Stomach (tissue), 9 donors: ENCODE data around the gene MED25. TPM values are rescaled to one million over a fixed set of nuclear protein-coding genes. Genes with fewer than 3 reads are reported as not detected.

Source experiments
- DNase-seq, 2 donors: peaks; one replicate each; pipeline versions ENCODE4 v3.0.0 to v3.0.0-alpha.2; 2013 to 2019
- H3K27ac ChIP-seq, 5 donors: fragments of 200-600 bp in 4 of 5; sonication (generic) in 4 of 5; one replicate each; pipeline ENCODE4 v1.5.1; 2013 to 2019; ENCODE audit warnings: mild to moderate bottlenecking in 1 of 5, moderate library complexity in 1 of 5
- H3K27me3 ChIP-seq, 3 donors: fragments of 200-600 bp; sonication (generic); one replicate each; pipeline ENCODE4 v1.5.1; 2017 to 2019; ENCODE audit warnings: mixed run types in 1 of 3
- H3K36me3 ChIP-seq, 4 donors: fragments of 200-600 bp; sonication (generic); 1 replicate in 3 of 4; 2 replicates in 1 of 4; pipeline ENCODE4 v1.5.1; 2016 to 2019
- H3K4me1 ChIP-seq, 4 donors: fragments of 200-600 bp; sonication (generic); one replicate each; pipeline ENCODE4 v1.5.1; 2016 to 2019
- H3K4me3 ChIP-seq, 4 donors: fragments of 200-600 bp; sonication (generic) in 3 of 4; one replicate each; pipeline ENCODE4 v1.5.1; 2016 to 2019; ENCODE audit warnings: mild to moderate bottlenecking in 1 of 4
- H3K9me3 ChIP-seq, 4 donors: fragments of 200-600 bp; sonication (generic); one replicate each; pipeline ENCODE4 v1.5.1; 2016 to 2019
- EP300 ChIP-seq: sonication (generic); formaldehyde crosslinking; IDR thresholded peaks from one replicate; pipeline ENCODE4 v1.6.1; 2017; ENCODE audit warnings: antibody characterized with exemption
- POLR2A ChIP-seq, 4 donors: fragments of 450-650 bp; IDR thresholded peaks; one replicate each; pipeline ENCODE4 v1.6.1; 2016; ENCODE audit warnings: antibody characterized with exemption in 4 of 4, control low read depth in 2 of 4, mild to moderate bottlenecking in 1 of 4, moderate library complexity in 1 of 4
- POLR2AphosphoS5 ChIP-seq, 3 donors: sonication (generic); formaldehyde crosslinking; IDR thresholded peaks; one replicate each; pipeline ENCODE4 v1.6.1; 2016; ENCODE audit warnings: antibody characterized with exemption in 3 of 3
- WGBS, 5 donors: extraction: QIAGEN DNeasy Blood & Tissue Kit in 3 of 5; methylation state at CpG; one replicate each; pipeline versions ENCODE4 v1.1.5 to v1.1.7; 2013 to 2018; 5-methylcytosine and 5-hydroxymethylcytosine counted together
- intact Hi-C: fragments of 100-400 bp; cut with DNase I; formaldehyde crosslinking; loops from one replicate; pipeline ENCODE4 v1.15.1; 2023; ENCODE audit warnings: low total_unique reads
- polyA plus RNA-seq, 3 donors: library from polyadenylated mRNA; stranded (reverse); fragments of 200-250 nt; gene quantifications; one replicate each; pipeline ENCODE4 v1.2.3, GENCODE V29; 2013
- total RNA-seq, 5 donors: library from RNA; depleted of rRNA; stranded (reverse); fragments of >200 nt; gene quantifications; one replicate each; pipeline versions ENCODE4 v1.1.0 to v1.2.3, GENCODE V29; 2014 to 2016
- TF ChIP-seq, protein P1 (sequence below), 7 experiments: fragments of 450-650 bp in 4 of 7; fragments of 200-600 bp in 3 of 7; sonication (generic) in 3 of 7; IDR thresholded peaks; one replicate each; pipeline ENCODE4 v1.5.1; 2016 to 2019; ENCODE audit warnings: antibody characterized with exemption in 7 of 7, control low read depth in 2 of 7, mild to moderate bottlenecking in 1 of 7
- donor health status: healthy with polysubstance abuse.
- donor health status: Bipolar disorder and iron deficiency.
- donor health status: healthy.

The MED25 gene
- total and polyA plus RNA-seq, 8 donors, result 18.0 to 387 (median 57.6) TPM

- Histone ChIP-seq H3K27me3 (no peaks in the 10 kb centered on the region), H3K27ac (peak overlapping the region in 1 of 5 donors; percentile 60), H3K9me3 (no peaks in the 10 kb centered on the region), H3K36me3 (peaks cover 34 to 69% (median 67%) of the 10 kb centered on the region in 4 donors), H3K4me3 (no peak overlapping the region), H3K4me1 (peaks cover 12 to 58% (median 38%) of the 10 kb centered on the region in 4 donors)
- DNase-seq, result peak in 1 of 2 donors; percentile 23
- intact Hi-C loops, result no loop called here
- 75 to 82% (median 77%) methylated on average over 17 to 20 of the region's 20 CpGs for WGBS, 5 donors
- TF ChIP-seq POLR2A (IDR thresholded peaks at IDR 0.05), result no peak
- no peak for TF ChIP-seq POLR2AphosphoS5 (IDR thresholded peaks at IDR 0.05)
- TF ChIP-seq EP300, result no peak
- TF ChIP-seq, protein P1, sequence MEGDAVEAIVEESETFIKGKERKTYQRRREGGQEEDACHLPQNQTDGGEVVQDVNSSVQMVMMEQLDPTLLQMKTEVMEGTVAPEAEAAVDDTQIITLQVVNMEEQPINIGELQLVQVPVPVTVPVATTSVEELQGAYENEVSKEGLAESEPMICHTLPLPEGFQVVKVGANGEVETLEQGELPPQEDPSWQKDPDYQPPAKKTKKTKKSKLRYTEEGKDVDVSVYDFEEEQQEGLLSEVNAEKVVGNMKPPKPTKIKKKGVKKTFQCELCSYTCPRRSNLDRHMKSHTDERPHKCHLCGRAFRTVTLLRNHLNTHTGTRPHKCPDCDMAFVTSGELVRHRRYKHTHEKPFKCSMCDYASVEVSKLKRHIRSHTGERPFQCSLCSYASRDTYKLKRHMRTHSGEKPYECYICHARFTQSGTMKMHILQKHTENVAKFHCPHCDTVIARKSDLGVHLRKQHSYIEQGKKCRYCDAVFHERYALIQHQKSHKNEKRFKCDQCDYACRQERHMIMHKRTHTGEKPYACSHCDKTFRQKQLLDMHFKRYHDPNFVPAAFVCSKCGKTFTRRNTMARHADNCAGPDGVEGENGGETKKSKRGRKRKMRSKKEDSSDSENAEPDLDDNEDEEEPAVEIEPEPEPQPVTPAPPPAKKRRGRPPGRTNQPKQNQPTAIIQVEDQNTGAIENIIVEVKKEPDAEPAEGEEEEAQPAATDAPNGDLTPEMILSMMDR (IDR thresholded peaks at IDR 0.05), result no peak
Measured at GRCh38 chr19:49805822-49806619, 12.1 kb upstream of the MED25 start.

DNA sequence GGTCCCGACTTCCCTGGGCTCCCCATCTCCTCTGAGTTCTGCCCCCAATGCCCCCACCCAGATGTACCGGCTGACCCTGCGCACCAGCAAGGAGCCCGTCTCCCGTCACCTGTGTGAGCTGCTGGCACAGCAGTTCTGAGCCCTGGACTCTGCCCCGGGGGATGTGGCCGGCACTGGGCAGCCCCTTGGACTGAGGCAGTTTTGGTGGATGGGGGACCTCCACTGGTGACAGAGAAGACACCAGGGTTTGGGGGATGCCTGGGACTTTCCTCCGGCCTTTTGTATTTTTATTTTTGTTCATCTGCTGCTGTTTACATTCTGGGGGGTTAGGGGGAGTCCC is 11.5 kb upstream of the MED25 start:
- no peak for DNase-seq
- intact Hi-C loops, result no loop called here

GRCh38 chr19:49807058-49807903 is 10.8 kb upstream of the MED25 start:
- peak in 1 of 2 donors; percentile 28 for DNase-seq
- H3K36me3 ChIP-seq, result peaks cover 26 to 57% (median 55%) of the 10 kb centered on the region in 4 donors
- WGBS, 5 donors, result 81 to 87% (median 84%) methylated on average over 17 to 18 of the region's 18 CpGs
- no peak overlapping the region for H3K4me3 ChIP-seq
- H3K9me3 ChIP-seq, result no peaks in the 10 kb centered on the region
- TF ChIP-seq EP300, result no peak
- TF ChIP-seq POLR2A (IDR thresholded peaks at IDR 0.05), result no peak
- no peak for TF ChIP-seq POLR2AphosphoS5 (IDR thresholded peaks at IDR 0.05)
- TF ChIP-seq, protein P1 (IDR thresholded peaks at IDR 0.05), result no peak
- intact Hi-C loops, result no loop called here
- H3K27ac ChIP-seq, result peak overlapping the region in 2 of 5 donors; percentile 86 to 87
- no peaks in the 10 kb centered on the region for H3K27me3 ChIP-seq
- peaks cover 12 to 50% (median 32%) of the 10 kb centered on the region in 4 donors for H3K4me1 ChIP-seq

More for the DNA sequence above, 11.5 kb upstream of the MED25 start:
- Histone ChIP-seq H3K4me1 (peaks cover 12 to 53% (median 34%) of the 10 kb centered on the region in 4 donors), H3K4me3 (no peak overlapping the region), H3K27me3 (no peaks in the 10 kb centered on the region), H3K36me3 (peaks cover 30 to 64% (median 62%) of the 10 kb centered on the region in 4 donors), H3K9me3 (no peaks in the 10 kb centered on the region), H3K27ac (peak overlapping the region in 1 of 5 donors; percentile 37)
- no peak for TF ChIP-seq EP300
- no peak for TF ChIP-seq POLR2AphosphoS5 (IDR thresholded peaks at IDR 0.05)
- 82 to 92% (median 92%) methylated on average over 8 of the region's 8 CpGs for WGBS, 5 donors

DNA sequence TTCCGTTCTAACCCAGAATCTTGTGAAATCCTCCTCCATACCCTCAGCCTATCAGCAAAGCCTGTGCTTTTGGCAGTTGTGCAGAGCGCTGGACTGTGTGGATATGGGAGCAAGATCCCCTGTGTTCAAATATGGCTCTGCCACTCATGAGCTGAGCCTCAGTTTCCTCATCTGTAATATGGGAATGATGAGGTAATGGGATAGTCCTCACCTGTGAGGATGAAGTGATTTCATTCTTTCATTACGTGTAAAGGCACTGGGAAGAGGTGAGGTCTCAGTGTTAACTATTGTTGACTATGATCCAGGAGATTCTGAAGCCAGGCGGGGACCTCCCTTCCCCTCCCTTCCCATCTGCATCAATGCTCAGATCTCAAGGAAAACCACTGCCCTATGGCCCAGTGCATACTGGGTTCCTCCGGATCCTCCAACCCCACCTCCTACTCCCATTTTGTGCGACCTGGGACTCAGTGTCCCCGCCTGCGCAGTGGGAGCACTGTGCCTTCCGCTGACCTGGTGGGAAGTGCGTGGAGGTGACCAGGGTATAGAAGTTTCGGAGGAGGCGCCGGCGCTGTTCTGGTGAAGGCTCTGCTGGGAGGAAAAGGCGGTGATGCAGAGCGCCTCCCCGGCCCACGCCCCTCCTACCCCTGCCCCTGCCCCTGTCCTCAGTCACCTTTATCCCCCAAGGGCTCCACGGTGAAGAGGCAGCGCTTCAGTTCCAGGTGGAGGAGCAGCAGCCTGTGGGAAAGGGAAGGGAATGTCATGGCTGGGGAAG is 10.0 kb upstream of the MED25 start:
- Histone ChIP-seq H3K36me3 (peaks cover 21 to 49% (median 47%) of the 10 kb centered on the region in 4 donors), H3K4me3 (peak overlapping the region; percentile 73 to 91 (median 80)), H3K9me3 (no peaks in the 10 kb centered on the region), H3K27me3 (no peaks in the 10 kb centered on the region), H3K27ac (peak overlapping the region; percentile 15 to 89 (median 86)), H3K4me1 (peaks cover 12 to 48% (median 36%) of the 10 kb centered on the region in 4 donors)
- no peak for TF ChIP-seq POLR2A (IDR thresholded peaks at IDR 0.05)
- TF ChIP-seq EP300, result no peak
- WGBS, 5 donors, result 78 to 84% (median 81%) methylated on average over 20 of the region's 20 CpGs
- no peak for DNase-seq
- intact Hi-C loops, result no loop called here
